Esophagus muscularis mucosa (tissue), 4 donors: ENCODE results near the gene DKKL1.

Experiments
- CTCF ChIP-seq, 3 experiments: fragments of 200-600 bp in 2 of 3; fragments of 450-650 bp in 1 of 3; sonication (generic) in 2 of 3; IDR thresholded peaks; one replicate each; pipeline ENCODE4 v1.5.1; 2017 to 2019; ENCODE audit warnings: antibody characterized with exemption in 3 of 3, mild to moderate bottlenecking in 2 of 3, moderate library complexity in 1 of 3
- EP300 ChIP-seq: sonication (generic); formaldehyde crosslinking; IDR thresholded peaks from one replicate; pipeline ENCODE4 v1.6.1; 2017; ENCODE audit warnings: antibody characterized with exemption
- POLR2A ChIP-seq: fragments of 450-650 bp; IDR thresholded peaks from one replicate; pipeline ENCODE4 v1.6.1; 2017; ENCODE audit warnings: antibody characterized with exemption, moderate library complexity, mild to moderate bottlenecking, low read depth
- POLR2AphosphoS5 ChIP-seq, 2 donors: sonication (generic); formaldehyde crosslinking; IDR thresholded peaks; one replicate each; pipeline ENCODE4 v1.6.1; 2017; ENCODE audit warnings: antibody characterized with exemption in 2 of 2

GRCh38 chr19:49357186-49357585 lies 6.5 kb upstream of the DKKL1 start:
- TF ChIP-seq CTCF (IDR thresholded peaks at IDR 0.05) (no peak), POLR2A (no peak), POLR2AphosphoS5 (IDR thresholded peaks at IDR 0.05) (no peak), EP300 (no peak)
